A673 (cell line): ENCODE measurements around the gene PARP3.

Experiments used
- EZH2 ChIP-seq: fragments of 200-600 bp; sonication (generic); IDR thresholded peaks from 2 replicates; pipeline ENCODE4 v1.6.1; 2017; ENCODE audit warnings: borderline replicate concordance, low read depth, mild to moderate bottlenecking, mixed read lengths, antibody characterized with exemption, low read length; ENCODE audit not compliant: poor library complexity, severe bottlenecking
- TF ChIP-seq, protein P1 (sequence below): fragments of 300-800, 200-600 bp; sonication (generic); conservative IDR thresholded peaks from 2 replicates; pipeline ENCODE4 v1.5.1; 2017; ENCODE audit warnings: low read depth, mild to moderate bottlenecking, antibody characterized with exemption, low read length, moderate library complexity, mixed read lengths

DNA sequence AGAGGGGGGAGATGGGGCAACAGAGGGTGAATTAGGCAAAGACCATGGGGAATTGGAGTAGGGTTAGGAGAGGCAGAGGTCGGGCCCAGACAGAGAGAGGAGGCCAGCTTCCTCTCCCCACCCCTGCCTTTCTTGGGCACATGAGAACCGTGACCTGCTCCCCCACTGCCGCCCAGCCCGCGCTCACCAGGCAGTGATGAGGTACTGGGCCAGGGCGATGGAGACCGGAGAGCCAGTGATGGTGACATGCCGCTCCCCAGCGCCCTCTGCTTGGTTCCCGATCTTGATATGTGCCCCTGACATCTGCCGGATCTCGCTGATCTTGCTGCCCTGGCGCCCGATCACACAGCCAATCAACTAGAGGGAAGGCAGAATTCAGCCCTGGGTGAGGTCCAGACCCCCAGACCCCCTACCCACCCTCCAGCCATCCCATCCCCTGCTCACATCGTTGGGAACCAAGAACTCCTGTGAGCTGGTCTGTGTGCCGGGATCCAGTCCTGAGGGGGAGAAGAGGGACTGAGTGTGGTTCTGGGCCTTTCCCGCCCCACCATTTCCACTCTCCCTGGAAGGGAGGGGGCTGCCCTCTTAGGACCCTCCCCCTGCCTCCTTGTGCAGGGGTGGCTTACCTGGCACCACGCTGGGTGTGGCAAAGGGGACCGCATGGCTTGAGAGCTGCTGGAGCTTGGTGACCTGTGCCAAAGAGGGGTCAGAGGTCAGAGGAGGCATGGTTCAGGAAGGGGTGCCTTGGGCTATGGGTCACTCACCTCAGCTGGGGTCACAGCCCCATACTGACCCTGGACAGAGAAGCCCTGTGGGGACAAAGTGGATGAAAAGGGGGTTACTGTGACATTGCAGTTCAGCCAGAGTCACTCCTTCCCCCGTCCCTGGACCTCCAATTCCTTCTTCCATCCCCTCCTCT, 16.7 kb downstream of the PARP3 start:
- TF ChIP-seq, protein P1, sequence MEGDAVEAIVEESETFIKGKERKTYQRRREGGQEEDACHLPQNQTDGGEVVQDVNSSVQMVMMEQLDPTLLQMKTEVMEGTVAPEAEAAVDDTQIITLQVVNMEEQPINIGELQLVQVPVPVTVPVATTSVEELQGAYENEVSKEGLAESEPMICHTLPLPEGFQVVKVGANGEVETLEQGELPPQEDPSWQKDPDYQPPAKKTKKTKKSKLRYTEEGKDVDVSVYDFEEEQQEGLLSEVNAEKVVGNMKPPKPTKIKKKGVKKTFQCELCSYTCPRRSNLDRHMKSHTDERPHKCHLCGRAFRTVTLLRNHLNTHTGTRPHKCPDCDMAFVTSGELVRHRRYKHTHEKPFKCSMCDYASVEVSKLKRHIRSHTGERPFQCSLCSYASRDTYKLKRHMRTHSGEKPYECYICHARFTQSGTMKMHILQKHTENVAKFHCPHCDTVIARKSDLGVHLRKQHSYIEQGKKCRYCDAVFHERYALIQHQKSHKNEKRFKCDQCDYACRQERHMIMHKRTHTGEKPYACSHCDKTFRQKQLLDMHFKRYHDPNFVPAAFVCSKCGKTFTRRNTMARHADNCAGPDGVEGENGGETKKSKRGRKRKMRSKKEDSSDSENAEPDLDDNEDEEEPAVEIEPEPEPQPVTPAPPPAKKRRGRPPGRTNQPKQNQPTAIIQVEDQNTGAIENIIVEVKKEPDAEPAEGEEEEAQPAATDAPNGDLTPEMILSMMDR, result no peak
- TF ChIP-seq EZH2, result no peak
